HL-60 (cell line): ENCODE results near the gene PAK5.

Source experiments
- CTCF ChIP-seq: IDR thresholded peaks from one replicate; pipeline ENCODE4 v1.5.1; 2011; ENCODE audit warnings: low read length, control low read depth, inconsistent platforms; ENCODE audit not compliant: insufficient read depth
- GABPA ChIP-seq: IDR thresholded peaks from 2 replicates; pipeline ENCODE4 v1.6.1; 2012; ENCODE audit warnings: low read depth
- POLR2AphosphoS5 ChIP-seq: IDR thresholded peaks from 2 replicates; pipeline ENCODE4 v1.6.1; 2012; ENCODE audit warnings: low read depth

- no peak for TF ChIP-seq POLR2AphosphoS5
- TF ChIP-seq GABPA: no peak
- no peak for TF ChIP-seq CTCF
Measured at GRCh38 chr20:9613871-9614270, 225.0 kb downstream of the PAK5 start.
